ENCODE measurements around the gene TCEA3.

DNA sequence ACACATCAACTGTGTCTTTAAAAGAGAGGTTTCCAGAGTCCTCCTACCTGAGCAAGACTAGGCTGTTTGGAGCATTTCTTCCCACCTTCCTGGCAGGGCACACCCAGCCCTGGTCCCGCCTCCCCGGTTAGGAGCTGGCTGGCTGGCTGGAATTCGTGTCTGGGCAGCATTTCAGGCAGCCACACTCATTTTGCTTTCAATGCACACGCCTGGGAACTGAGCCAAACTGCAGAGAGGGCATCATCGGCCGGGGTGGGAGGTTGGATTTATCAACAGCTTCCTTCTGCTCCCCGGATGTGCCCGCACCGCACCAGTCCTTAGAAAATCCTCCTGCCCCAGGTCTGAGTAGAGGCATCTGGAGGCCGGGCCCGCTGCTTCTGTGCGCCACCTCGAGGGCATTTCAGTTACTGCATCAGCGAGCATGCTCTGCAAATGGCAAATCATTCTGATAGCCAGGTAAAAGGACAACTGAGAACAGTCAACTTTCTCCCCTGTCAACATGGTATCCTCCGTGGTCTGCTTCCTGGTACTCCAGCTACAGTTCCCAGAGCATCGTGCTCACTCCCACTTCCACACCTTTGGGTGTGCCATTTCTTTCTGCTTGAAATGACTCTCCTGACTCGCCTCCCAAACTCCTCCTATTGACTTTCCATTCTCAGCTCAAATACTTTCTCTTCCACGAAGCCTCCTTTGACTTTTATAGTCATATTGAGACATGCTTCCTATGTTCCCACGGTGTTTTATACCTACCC lies 20.6 kb downstream of the TCEA3 start:
- TF ChIP-seq, protein P1, sequence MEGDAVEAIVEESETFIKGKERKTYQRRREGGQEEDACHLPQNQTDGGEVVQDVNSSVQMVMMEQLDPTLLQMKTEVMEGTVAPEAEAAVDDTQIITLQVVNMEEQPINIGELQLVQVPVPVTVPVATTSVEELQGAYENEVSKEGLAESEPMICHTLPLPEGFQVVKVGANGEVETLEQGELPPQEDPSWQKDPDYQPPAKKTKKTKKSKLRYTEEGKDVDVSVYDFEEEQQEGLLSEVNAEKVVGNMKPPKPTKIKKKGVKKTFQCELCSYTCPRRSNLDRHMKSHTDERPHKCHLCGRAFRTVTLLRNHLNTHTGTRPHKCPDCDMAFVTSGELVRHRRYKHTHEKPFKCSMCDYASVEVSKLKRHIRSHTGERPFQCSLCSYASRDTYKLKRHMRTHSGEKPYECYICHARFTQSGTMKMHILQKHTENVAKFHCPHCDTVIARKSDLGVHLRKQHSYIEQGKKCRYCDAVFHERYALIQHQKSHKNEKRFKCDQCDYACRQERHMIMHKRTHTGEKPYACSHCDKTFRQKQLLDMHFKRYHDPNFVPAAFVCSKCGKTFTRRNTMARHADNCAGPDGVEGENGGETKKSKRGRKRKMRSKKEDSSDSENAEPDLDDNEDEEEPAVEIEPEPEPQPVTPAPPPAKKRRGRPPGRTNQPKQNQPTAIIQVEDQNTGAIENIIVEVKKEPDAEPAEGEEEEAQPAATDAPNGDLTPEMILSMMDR (conservative IDR thresholded peaks at IDR 0.05 in 1 of 2, IDR thresholded peaks at IDR 0.05 in 1 of 2; ENCODE audit: extremely low read depth in 1 of 2, insufficient read depth in 1 of 2, low read depth in 1 of 2, low read length in 2 of 2) = peak; percentile 97 to 98
- no peak for TF ChIP-seq EZH2 (IDR thresholded peaks at IDR 0.05; ENCODE audit: borderline replicate concordance, low read length)
